H4 (cell line): ENCODE results near the gene RAP2B. TPM values are rescaled to one million over a fixed set of nuclear protein-coding genes. Genes with fewer than 3 reads are reported as not detected.

Experiments
- DNase-seq: peaks from one replicate; pipeline ENCODE4 v3.0.0-alpha.2; 2015; ENCODE audit warnings: low spot score
- total RNA-seq: library from RNA; depleted of rRNA; stranded (reverse); fragments of >200 nt; shearing (Covaris generic); gene quantifications from 2 replicates; pipeline ENCODE4 v1.2.3, GENCODE V29; 2014

Gene RAP2B
- total RNA-seq, 1 experiment from 2014 or later, result 15.7 TPM

- DNase-seq, result peak; percentile 86
These were observed 1.4 kb upstream of the RAP2B start for GRCh38 chr3:153160451-153161137.

GRCh38 chr3:153161138-153161713, 800 bp upstream of the RAP2B start:
- DNase-seq, result peak; percentile 100

- peak; percentile 24 for DNase-seq
These were observed 727 bp downstream of the RAP2B start for GRCh38 chr3:153162513-153163392.

- peak; percentile 27 for DNase-seq
These were observed 1.3 kb downstream of the RAP2B start for GRCh38 chr3:153163393-153163724.

GRCh38 chr3:153163756-153164550, 1.9 kb downstream of the RAP2B start:
- peak; percentile 10 for DNase-seq

- DNase-seq, result no peak
These were observed 3.2 kb downstream of the RAP2B start for GRCh38 chr3:153165261-153165681.

GRCh38 chr3:153166206-153166605, 4.2 kb downstream of the RAP2B start:
- no peak for DNase-seq

- DNase-seq, result no peak
These were observed 4.8 kb downstream of the RAP2B start for GRCh38 chr3:153166796-153167195.

GRCh38 chr3:153169793-153170383, 7.9 kb downstream of the RAP2B start:
- DNase-seq, result no peak

GRCh38 chr3:153171256-153171655, 9.2 kb downstream of the RAP2B start:
- no peak for DNase-seq

- DNase-seq, result no peak
These were observed 9.9 kb downstream of the RAP2B start for GRCh38 chr3:153171918-153172317.

- no peak for DNase-seq
These were observed 11.1 kb downstream of the RAP2B start for GRCh38 chr3:153172796-153173757.

- DNase-seq, result no peak
These were observed 11.9 kb downstream of the RAP2B start for GRCh38 chr3:153173758-153174516.

- no peak for DNase-seq
These were observed 14.2 kb downstream of the RAP2B start for GRCh38 chr3:153176197-153176596.

GRCh38 chr3:153180860-153181372, 18.9 kb downstream of the RAP2B start:
- no peak for DNase-seq

GRCh38 chr3:153182501-153183293, 20.7 kb downstream of the RAP2B start:
- no peak for DNase-seq

- DNase-seq, result no peak
These were observed 28.9 kb downstream of the RAP2B start for GRCh38 chr3:153190923-153191322.

GRCh38 chr3:153192327-153192726, 30.3 kb downstream of the RAP2B start:
- no peak for DNase-seq
